ENCODE data around the gene CAMK1D. TPM values are rescaled to one million over a fixed set of nuclear protein-coding genes. Genes with fewer than 3 reads are reported as not detected.

Gene CAMK1D
- total and polyA plus RNA-seq, 2 experiments from 2014 or later = 3.5 to 6.0 TPM

DNA sequence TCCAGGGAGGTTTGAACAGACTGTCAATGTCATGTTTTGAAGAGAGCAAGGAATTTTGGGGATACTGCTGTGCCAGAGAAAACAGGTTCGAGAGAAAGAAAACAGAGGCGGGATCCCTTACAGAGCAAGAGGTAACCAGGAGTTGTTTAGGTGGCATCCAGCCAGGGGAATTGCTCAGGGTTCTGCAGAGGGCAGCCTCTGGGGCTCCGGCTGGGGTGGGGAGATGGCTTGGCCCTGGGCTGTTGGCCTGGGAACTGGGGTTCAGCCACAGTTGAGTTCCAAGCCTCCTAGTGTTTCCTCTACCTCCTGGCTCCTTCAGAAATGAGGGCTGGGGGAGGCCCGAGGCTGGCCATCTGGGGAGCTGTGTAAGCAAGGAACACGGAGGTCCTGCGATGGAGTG lies 68.0 kb downstream of the CAMK1D start:
- TF ChIP-seq EZH2phosphoT487 (IDR thresholded peaks at IDR 0.05; ENCODE audit: low read depth, severe bottlenecking, unreplicated experiment) (no peak), CTCF (IDR thresholded peaks at IDR 0.05; ENCODE audit: poor library complexity) (no peak), EZH2 (IDR thresholded peaks at IDR 0.05; ENCODE audit: borderline replicate concordance) (no peak)
- H3K79me2 ChIP-seq = no peaks in the 10 kb centered on the region
- no peaks in the 10 kb centered on the region for H4K20me1 ChIP-seq (ENCODE audit: insufficient read depth, poor library complexity, severe bottlenecking)
- no peak overlapping the region for H3K4me2 ChIP-seq
- H3K27ac ChIP-seq = no peak overlapping the region
- no peak overlapping the region for H2AFZ ChIP-seq
- DNase-seq (ENCODE audit: low spot score) = no peak
- H3K9me3 ChIP-seq (ENCODE audit: low read depth) = no peaks in the 10 kb centered on the region
- peaks cover 4% of the 10 kb centered on the region for H3K4me1 ChIP-seq (ENCODE audit: insufficient read depth)
- no peaks in the 10 kb centered on the region for H3K36me3 ChIP-seq (replicated peaks; ENCODE audit: insufficient read depth, low read depth)
- H3K27me3 ChIP-seq = no peaks in the 10 kb centered on the region
- no peak overlapping the region for H3K4me3 ChIP-seq
- WGBS (ENCODE audit: low lambda C conversion rate, missing lambda C conversion rate) = 83% methylated on average over 6 of the region's 6 CpGs
- no peaks in the 10 kb centered on the region for H3K9me2 ChIP-seq (replicated peaks; ENCODE audit: insufficient read depth)

DNA sequence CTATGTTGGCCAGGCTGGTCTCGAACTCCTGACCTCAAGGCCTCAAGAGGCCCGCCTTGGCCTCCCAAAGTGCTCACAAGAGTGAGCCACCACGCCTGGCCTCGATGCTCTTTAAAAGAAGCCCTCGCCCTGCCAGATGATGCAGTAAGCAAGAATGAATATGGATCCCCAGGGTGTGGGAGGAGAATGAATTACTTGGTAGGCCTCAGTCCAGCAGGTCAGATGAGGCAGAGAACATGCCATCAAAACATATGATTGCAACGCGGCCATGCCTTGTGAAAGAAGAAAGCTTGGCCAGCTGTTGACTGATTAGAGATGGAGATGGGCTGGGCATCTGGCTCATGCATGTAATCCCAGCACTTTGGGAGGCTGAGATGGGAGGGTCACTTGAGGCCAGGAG lies 68.7 kb downstream of the CAMK1D start:
- Histone ChIP-seq H3K4me3 (no peak overlapping the region), H3K27ac (no peak overlapping the region), H3K4me2 (no peak overlapping the region), H2AFZ (no peak overlapping the region), H4K20me1 (ENCODE audit: insufficient read depth, poor library complexity, severe bottlenecking) (no peaks in the 10 kb centered on the region), H3K9me3 (ENCODE audit: low read depth) (no peaks in the 10 kb centered on the region), H3K9me2 (replicated peaks; ENCODE audit: insufficient read depth) (no peaks in the 10 kb centered on the region), H3K36me3 (replicated peaks; ENCODE audit: insufficient read depth, low read depth) (no peaks in the 10 kb centered on the region), H3K79me2 (no peaks in the 10 kb centered on the region), H3K4me1 (ENCODE audit: insufficient read depth) (peaks cover 4% of the 10 kb centered on the region), H3K27me3 (no peaks in the 10 kb centered on the region)
- 94% methylated on average over 7 of the region's 7 CpGs for WGBS (ENCODE audit: low lambda C conversion rate, missing lambda C conversion rate)
- TF ChIP-seq CTCF (IDR thresholded peaks at IDR 0.05; ENCODE audit: poor library complexity) (no peak), EZH2 (IDR thresholded peaks at IDR 0.05; ENCODE audit: borderline replicate concordance) (no peak), EZH2phosphoT487 (IDR thresholded peaks at IDR 0.05; ENCODE audit: low read depth, severe bottlenecking, unreplicated experiment) (no peak)
- DNase-seq (ENCODE audit: low spot score) = no peak

- no peaks in the 10 kb centered on the region for H4K20me1 ChIP-seq (ENCODE audit: insufficient read depth, poor library complexity, severe bottlenecking)
- H3K9me3 ChIP-seq (ENCODE audit: low read depth) = no peaks in the 10 kb centered on the region
- no peak overlapping the region for H2AFZ ChIP-seq
- no peak for DNase-seq (ENCODE audit: low spot score)
- H3K9me2 ChIP-seq (replicated peaks; ENCODE audit: insufficient read depth) = no peaks in the 10 kb centered on the region
- no peaks in the 10 kb centered on the region for H3K36me3 ChIP-seq (replicated peaks; ENCODE audit: insufficient read depth, low read depth)
- WGBS (ENCODE audit: low lambda C conversion rate, missing lambda C conversion rate) = 93% methylated on average over 13 of the region's 13 CpGs
- TF ChIP-seq EZH2 (IDR thresholded peaks at IDR 0.05; ENCODE audit: borderline replicate concordance) (no peak), EZH2phosphoT487 (IDR thresholded peaks at IDR 0.05; ENCODE audit: low read depth, severe bottlenecking, unreplicated experiment) (no peak), CTCF (IDR thresholded peaks at IDR 0.05; ENCODE audit: poor library complexity) (no peak)
- no peak overlapping the region for H3K27ac ChIP-seq
- H3K79me2 ChIP-seq = no peaks in the 10 kb centered on the region
- no peak overlapping the region for H3K4me2 ChIP-seq
- H3K27me3 ChIP-seq = no peaks in the 10 kb centered on the region
- peaks cover 4% of the 10 kb centered on the region for H3K4me1 ChIP-seq (ENCODE audit: insufficient read depth)
- H3K4me3 ChIP-seq = no peak overlapping the region
Observed at GRCh38 chr10:12418725-12419261, 69.4 kb downstream of the CAMK1D start.

Measured in hepatocyte (in vitro differentiated cells).